ENCODE data around the gene MUL1. TPM values are rescaled to one million over a fixed set of nuclear protein-coding genes. Genes with fewer than 3 reads are reported as not detected.

The MUL1 gene
- total and polyA plus RNA-seq, 2 experiments from 2014 or later, result 50.6 to 50.7 TPM

DNA sequence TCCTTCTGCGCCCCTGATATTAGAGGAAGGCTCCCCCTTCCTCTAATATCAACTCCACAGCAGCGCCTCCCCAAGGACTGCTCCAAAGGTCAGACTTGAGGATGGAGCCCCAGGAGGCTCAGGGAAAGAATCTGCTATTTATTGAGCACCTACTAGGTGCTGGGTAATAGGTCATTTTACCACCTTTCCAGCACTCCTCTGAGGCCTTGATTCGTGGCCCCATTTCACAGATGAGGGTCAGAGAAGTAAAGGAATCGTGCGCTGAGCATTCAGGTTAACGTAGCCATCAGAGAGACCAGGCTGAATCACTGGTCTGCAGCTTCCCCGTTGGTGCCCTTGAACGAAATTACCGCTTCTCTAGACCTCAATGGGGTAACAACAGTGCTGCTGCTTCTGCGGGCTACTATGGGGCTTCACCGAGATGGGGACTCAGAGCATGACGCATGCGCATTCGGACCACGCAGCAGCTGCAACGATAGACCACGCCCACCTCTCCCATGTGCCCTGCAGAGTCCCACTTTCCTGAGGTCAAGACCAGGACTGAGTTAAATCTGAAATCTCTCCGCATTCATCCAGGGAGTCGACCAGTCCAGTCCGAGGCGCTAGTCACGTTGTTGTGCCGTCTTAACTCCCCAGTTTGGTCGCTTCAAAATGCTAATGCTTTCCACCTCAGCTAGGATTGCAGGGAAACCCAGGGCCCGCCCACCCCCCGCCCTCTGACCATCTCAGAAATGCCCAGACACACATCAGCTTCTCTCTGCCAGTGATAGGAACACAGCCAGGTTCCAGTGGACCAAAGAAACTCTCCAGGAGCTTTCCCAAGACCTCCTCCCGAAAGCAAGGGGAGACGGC lies 34.9 kb downstream of the MUL1 start:
- Histone ChIP-seq H2AFZ (no peak overlapping the region), H4K20me1 (ENCODE audit: insufficient read depth) (no peaks in the 10 kb centered on the region), H3K4me3 (no peak overlapping the region), H3K79me2 (ENCODE audit: insufficient read depth) (no peaks in the 10 kb centered on the region), H3K9me3 (ENCODE audit: low read depth) (no peaks in the 10 kb centered on the region), H3K27me3 (replicated peaks; ENCODE audit: insufficient read depth) (no peaks in the 10 kb centered on the region; the same call in 1 of the 2 replicates), H3F3A (ENCODE audit: insufficient read depth) (peaks cover 13% of the 10 kb centered on the region), H3K9me2 (ENCODE audit: insufficient read depth) (no peaks in the 10 kb centered on the region), H3K36me3 (ENCODE audit: low read depth) (no peaks in the 10 kb centered on the region), H3K4me1 (ENCODE audit: insufficient read depth) (peaks cover 7% of the 10 kb centered on the region), H3K9ac (no peak overlapping the region), H3K4me2 (ENCODE audit: unreplicated experiment) (peak overlapping the region; percentile 5), H3K27ac (no peak overlapping the region)
- in situ Hi-C loops (cut with MboI), result no loop called here
- TF ChIP-seq EZH2phosphoT487 (IDR thresholded peaks at IDR 0.05; ENCODE audit: insufficient read depth, low read depth), result no peak
- no peak for TF ChIP-seq EZH2 (IDR thresholded peaks at IDR 0.05; ENCODE audit: insufficient read depth, poor library complexity, severe bottlenecking)
- peak; percentile 74 for DNase-seq
- WGBS, 2 experiments (ENCODE audit: low coverage in 1 of 2, low lambda C conversion rate in 2 of 2, missing lambda C conversion rate in 2 of 2), result 34 to 36% methylated on average over 28 of the region's 28 CpGs

DNA sequence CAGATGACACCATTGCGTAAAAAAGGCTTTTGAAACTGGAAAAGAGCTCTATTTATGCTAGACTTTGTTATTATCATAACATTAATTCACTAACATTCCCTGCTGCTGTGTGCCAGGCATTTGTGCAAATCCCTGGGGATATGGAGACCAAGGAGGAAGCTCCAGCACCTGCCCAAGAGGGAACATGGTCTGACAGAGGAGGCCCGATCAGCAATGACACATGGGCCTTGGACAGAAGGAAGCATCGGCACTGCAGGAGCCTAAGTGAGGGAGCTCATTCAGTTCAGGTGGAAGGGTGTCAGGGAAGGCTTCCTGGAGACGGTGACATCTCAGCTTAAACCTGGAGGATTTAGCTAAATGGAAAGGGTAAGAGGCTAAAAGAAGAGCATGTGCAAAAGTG lies 35.8 kb downstream of the MUL1 start:
- no peak overlapping the region for H3K9ac ChIP-seq
- no peak overlapping the region for H3K4me3 ChIP-seq
- H2AFZ ChIP-seq, result no peak overlapping the region
- TF ChIP-seq EZH2phosphoT487 (IDR thresholded peaks at IDR 0.05; ENCODE audit: insufficient read depth, low read depth), result no peak
- TF ChIP-seq EZH2 (IDR thresholded peaks at IDR 0.05; ENCODE audit: insufficient read depth, poor library complexity, severe bottlenecking), result no peak
- no peak overlapping the region for H3K27ac ChIP-seq
- no peak overlapping the region for H3K4me2 ChIP-seq (ENCODE audit: unreplicated experiment)
- H3K27me3 ChIP-seq (replicated peaks; ENCODE audit: insufficient read depth), result no peaks in the 10 kb centered on the region; the same call in 1 of the 2 replicates
- H3K9me2 ChIP-seq (ENCODE audit: insufficient read depth), result no peaks in the 10 kb centered on the region
- no peaks in the 10 kb centered on the region for H3K79me2 ChIP-seq (ENCODE audit: insufficient read depth)
- peaks cover 13% of the 10 kb centered on the region for H3F3A ChIP-seq (ENCODE audit: insufficient read depth)
- WGBS, 2 experiments (ENCODE audit: low coverage in 1 of 2, low lambda C conversion rate in 2 of 2, missing lambda C conversion rate in 2 of 2), result 91 to 96% methylated on average over 4 of the region's 4 CpGs
- in situ Hi-C loops (cut with MboI), result no loop called here
- H3K36me3 ChIP-seq (ENCODE audit: low read depth), result no peaks in the 10 kb centered on the region
- no peaks in the 10 kb centered on the region for H4K20me1 ChIP-seq (ENCODE audit: insufficient read depth)
- H3K4me1 ChIP-seq (ENCODE audit: insufficient read depth), result no peaks in the 10 kb centered on the region
- no peaks in the 10 kb centered on the region for H3K9me3 ChIP-seq (ENCODE audit: low read depth)
- no peak for DNase-seq

DNA sequence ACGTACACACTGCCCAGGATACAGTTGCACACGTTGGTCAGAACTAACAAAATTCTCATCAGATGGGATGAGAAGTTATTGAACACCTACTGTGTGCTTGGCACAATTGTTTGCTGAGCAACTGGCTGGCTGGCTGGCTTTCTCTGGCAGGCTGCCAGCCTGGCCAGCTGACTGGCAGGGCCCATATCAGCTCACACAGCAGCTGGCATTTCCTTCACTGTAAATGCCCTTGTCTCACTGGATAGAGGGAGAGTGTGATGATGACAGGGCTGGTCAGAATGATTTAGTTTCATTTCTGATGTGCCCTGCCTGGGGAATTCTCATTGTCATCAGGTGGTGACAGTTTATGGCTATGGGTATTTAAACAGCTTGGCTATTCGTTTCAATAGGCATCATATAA lies 37.8 kb downstream of the MUL1 start:
- 74 to 76% methylated on average over 3 of the region's 3 CpGs for WGBS, 2 experiments (ENCODE audit: low coverage in 1 of 2, low lambda C conversion rate in 2 of 2, missing lambda C conversion rate in 2 of 2)
- no peak overlapping the region for H3K4me3 ChIP-seq
- H3K79me2 ChIP-seq (ENCODE audit: insufficient read depth), result no peaks in the 10 kb centered on the region
- no peak overlapping the region for H3K27ac ChIP-seq
- H3F3A ChIP-seq (ENCODE audit: insufficient read depth), result peaks cover 13% of the 10 kb centered on the region
- in situ Hi-C loops (cut with MboI), result no loop called here
- no peaks in the 10 kb centered on the region for H3K4me1 ChIP-seq (ENCODE audit: insufficient read depth)
- no peak overlapping the region for H3K4me2 ChIP-seq (ENCODE audit: unreplicated experiment)
- H3K9me3 ChIP-seq (ENCODE audit: low read depth), result no peaks in the 10 kb centered on the region
- no peaks in the 10 kb centered on the region; the same call in none of the 2 replicates for H3K27me3 ChIP-seq (replicated peaks; ENCODE audit: insufficient read depth)
- H3K9me2 ChIP-seq (ENCODE audit: insufficient read depth), result no peaks in the 10 kb centered on the region
- no peak overlapping the region for H3K9ac ChIP-seq
- TF ChIP-seq EZH2phosphoT487 (IDR thresholded peaks at IDR 0.05; ENCODE audit: insufficient read depth, low read depth) (no peak), EZH2 (IDR thresholded peaks at IDR 0.05; ENCODE audit: insufficient read depth, poor library complexity, severe bottlenecking) (no peak)
- no peaks in the 10 kb centered on the region for H3K36me3 ChIP-seq (ENCODE audit: low read depth)
- H2AFZ ChIP-seq, result no peak overlapping the region
- no peak for DNase-seq
- no peaks in the 10 kb centered on the region for H4K20me1 ChIP-seq (ENCODE audit: insufficient read depth)

DNA sequence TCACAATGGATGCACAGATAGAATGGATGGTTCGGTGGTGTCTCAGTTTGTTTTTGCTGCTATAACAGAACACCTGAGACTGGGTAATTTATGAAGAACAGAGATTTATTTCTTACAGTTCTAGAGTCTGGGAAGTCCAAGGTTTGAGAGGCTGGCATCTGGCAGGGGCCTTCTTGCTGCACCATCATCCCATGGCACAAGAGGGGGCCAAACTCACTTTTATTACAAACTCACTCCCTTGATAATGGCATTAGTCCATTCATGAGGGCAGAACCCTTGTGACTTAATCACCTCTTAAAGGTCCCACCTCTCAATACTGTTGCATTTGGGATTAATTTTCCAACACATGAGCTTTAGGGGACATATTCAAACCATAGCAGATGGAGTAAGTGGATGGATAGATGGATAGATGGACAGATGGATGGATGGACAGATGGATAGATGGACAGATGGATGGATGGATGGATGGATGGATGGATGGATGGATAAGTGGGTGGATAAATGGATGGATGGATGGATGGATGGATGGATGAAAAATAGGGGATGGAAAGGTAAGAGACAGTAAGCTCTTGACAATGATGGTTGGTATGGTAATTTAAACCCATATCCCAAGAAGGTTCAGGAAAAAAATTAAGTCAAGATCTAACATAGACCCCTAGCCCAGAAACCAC lies 38.4 kb downstream of the MUL1 start:
- TF ChIP-seq EZH2 (IDR thresholded peaks at IDR 0.05; ENCODE audit: insufficient read depth, poor library complexity, severe bottlenecking), result no peak
- no peak for TF ChIP-seq EZH2phosphoT487 (IDR thresholded peaks at IDR 0.05; ENCODE audit: insufficient read depth, low read depth)
- no peak overlapping the region for H3K27ac ChIP-seq
- H3K9me2 ChIP-seq (ENCODE audit: insufficient read depth), result no peaks in the 10 kb centered on the region
- H3K9ac ChIP-seq, result no peak overlapping the region
- DNase-seq, result no peak
- in situ Hi-C loops (cut with MboI), result no loop called here
- H2AFZ ChIP-seq, result no peak overlapping the region
- 89 to 95% methylated on average over 1 of the region's 1 CpG for WGBS, 2 experiments (ENCODE audit: low coverage in 1 of 2, low lambda C conversion rate in 2 of 2, missing lambda C conversion rate in 2 of 2)
- no peaks in the 10 kb centered on the region for H3K4me1 ChIP-seq (ENCODE audit: insufficient read depth)
- H3K79me2 ChIP-seq (ENCODE audit: insufficient read depth), result no peaks in the 10 kb centered on the region
- no peak overlapping the region for H3K4me3 ChIP-seq
- H3F3A ChIP-seq (ENCODE audit: insufficient read depth), result peaks cover 8% of the 10 kb centered on the region
- no peak overlapping the region for H3K4me2 ChIP-seq (ENCODE audit: unreplicated experiment)
- H3K36me3 ChIP-seq (ENCODE audit: low read depth), result no peaks in the 10 kb centered on the region
- H4K20me1 ChIP-seq (ENCODE audit: insufficient read depth), result no peaks in the 10 kb centered on the region
- peaks cover 4% of the 10 kb centered on the region for H3K27me3 ChIP-seq (replicated peaks; ENCODE audit: insufficient read depth)
- H3K9me3 ChIP-seq (ENCODE audit: low read depth), result no peaks in the 10 kb centered on the region

Measured in GM23248 (cell line).